ENCODE data around the gene NLGN1.
"Not testable (repeated sequence)": the region's sequence is repeated elsewhere in the genome, so short reads cannot be mapped to it uniquely, and the experiment has no call there.

Gene NLGN1

GRCh38 chr3:173429076-173429475 is 31.5 kb downstream of the NLGN1 start:
- no peak for DNase-seq (ENCODE audit: low spot score)
- no peak for FAIRE-seq

GRCh38 chr3:173429527-173429926 is 32.0 kb downstream of the NLGN1 start:
- FAIRE-seq: no peak
- DNase-seq (ENCODE audit: low spot score): no peak

- FAIRE-seq (no peak), DNase-seq (ENCODE audit: low spot score) (no peak)
Observed at GRCh38 chr3:173430576-173430975, 33.0 kb downstream of the NLGN1 start.

DNA sequence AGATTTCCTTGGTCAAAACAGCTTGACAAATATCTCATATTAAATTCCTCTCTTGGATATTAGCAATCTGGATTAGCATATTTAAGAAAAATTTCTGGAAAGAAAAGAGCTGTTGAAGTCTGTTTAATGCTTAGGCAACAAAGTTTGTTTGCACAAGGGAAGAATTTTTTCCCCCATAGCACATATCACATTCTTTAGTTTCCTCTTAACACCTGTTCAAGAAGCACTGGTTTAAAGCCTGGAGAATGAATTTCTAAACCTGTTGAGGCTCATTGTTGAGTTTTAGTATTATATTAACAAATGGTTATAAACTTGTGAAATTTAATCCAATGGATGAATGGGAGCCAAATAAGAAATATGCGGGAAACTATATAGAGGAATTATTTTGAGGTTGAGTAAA is 41.5 kb downstream of the NLGN1 start:
- FAIRE-seq (no peak), DNase-seq (ENCODE audit: low spot score) (no peak)

DNA sequence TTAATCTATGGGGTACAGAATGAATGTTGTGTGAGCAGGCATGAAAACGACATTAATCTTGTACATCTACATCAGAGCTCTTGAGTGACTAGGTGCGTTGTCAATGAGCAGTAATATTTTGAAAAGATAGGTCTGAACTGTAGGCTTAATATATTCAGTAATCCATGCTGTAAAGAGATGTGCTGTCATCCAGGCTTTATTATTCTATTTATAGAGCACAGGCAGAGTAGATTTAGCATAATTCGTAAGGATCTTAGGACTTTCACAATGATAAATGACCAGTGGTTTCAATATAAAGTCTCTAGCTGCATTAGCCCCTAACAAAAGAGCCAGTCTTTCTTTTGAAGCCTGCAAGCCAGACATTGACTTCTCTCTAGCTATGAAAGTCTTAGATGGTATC is 43.0 kb downstream of the NLGN1 start:
- DNase-seq (ENCODE audit: low spot score): no peak
- no peak for FAIRE-seq

GRCh38 chr3:173451561-173451960 is 54.0 kb downstream of the NLGN1 start:
- FAIRE-seq; DNase-seq (ENCODE audit: low spot score): not testable (repeated sequence)

DNA sequence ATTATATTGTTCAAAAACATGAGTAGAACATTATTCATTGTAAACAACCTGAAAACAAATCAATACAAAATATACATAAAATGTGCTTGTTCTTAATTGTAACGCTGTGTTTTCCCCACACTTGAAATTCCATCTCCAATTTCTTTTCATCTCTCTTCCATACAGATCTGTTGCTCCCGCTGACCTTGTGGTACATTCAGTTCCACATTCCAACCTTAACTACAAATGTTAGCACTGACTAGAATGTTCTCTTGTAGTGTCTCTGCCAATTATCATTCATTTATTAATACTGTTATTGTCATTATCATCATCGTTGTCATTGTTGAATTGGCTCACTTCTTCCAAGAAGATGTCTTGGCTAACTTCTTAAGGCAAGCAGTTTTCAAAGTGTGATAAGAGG is 65.7 kb downstream of the NLGN1 start:
- no peak for DNase-seq (ENCODE audit: low spot score)
- no peak for FAIRE-seq

GRCh38 chr3:173465112-173465511 is 67.6 kb downstream of the NLGN1 start:
- FAIRE-seq (no peak), DNase-seq (ENCODE audit: low spot score) (peak; percentile 13)

DNA sequence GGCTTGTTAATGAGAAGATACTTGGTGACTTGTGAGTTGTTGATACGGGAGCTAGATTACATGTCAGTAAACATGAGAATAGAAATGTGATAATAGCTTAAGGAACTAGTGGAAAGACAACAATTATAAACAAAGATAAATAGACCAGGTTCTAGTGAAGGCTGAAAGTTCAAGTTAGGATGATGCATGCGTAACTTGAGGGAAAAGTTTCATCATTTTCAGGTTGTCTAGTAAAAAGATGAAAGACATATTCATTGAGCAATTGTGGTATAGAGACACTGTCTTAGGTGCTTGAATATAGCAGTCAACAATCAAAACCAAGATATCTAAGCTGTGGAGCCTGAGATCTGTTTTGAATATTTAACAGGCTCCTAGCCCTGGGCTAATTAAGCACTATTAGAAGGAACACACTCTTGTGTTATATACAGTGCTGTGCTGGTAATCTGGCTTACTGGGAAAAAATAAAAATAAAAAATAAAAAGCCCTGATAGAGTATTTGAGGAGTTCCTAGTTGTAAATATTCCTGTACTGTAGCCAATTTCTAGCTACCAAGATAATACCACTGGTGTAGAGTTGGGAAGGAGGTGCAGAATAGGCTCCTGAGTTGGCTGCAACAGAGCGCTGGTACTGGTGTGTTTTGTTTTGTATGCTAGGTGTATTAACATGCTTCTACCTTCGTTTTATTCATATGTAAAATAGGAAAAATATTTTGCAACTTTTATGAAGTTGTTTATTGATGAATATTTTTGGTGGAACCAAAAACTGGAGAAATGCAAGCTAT is 68.5 kb downstream of the NLGN1 start:
- no peak for FAIRE-seq
- DNase-seq (ENCODE audit: low spot score): no peak

DNA sequence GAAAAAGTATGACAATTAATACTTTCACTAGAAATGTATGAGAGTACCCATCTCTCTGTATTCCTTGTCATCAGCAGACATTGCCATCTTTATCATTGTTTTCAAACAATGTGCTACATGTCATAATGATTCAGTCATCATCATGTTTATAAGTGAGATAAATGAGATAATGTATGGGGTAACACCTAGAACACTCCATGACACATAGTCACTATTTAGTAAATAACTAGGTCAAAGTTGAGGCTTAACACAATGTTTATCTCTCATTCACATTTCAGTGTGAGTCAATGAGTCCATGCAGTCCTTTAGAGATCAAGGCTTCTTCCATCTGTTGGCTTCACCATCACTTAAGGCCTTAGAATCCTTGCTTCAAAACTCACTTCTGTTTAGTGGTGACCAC is 70.0 kb downstream of the NLGN1 start:
- no peak for DNase-seq (ENCODE audit: low spot score)
- no peak for FAIRE-seq

DNA sequence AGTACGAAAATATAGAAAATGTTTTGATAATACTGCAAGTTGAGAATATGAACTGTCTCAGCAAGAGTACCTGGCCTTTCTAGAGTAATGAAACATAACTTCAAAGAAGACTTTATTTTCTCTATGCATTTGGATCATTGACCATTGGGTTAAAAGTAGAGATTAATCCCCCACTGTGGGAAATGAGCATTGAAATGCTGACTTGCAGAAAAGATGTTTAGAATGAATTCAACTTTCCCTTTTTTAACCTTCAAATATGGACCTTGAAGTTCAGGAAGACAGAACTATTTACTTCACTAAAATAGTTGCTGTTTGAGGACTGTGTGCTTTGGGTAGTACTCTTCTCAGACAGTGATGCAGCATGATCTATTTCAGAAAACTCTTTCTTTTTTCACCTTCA is 75.7 kb downstream of the NLGN1 start:
- DNase-seq (ENCODE audit: low spot score) (no peak), FAIRE-seq (no peak)

- DNase-seq (ENCODE audit: low spot score) (no peak), FAIRE-seq (no peak)
Observed at GRCh38 chr3:173479301-173479700, 81.8 kb downstream of the NLGN1 start.

DNA sequence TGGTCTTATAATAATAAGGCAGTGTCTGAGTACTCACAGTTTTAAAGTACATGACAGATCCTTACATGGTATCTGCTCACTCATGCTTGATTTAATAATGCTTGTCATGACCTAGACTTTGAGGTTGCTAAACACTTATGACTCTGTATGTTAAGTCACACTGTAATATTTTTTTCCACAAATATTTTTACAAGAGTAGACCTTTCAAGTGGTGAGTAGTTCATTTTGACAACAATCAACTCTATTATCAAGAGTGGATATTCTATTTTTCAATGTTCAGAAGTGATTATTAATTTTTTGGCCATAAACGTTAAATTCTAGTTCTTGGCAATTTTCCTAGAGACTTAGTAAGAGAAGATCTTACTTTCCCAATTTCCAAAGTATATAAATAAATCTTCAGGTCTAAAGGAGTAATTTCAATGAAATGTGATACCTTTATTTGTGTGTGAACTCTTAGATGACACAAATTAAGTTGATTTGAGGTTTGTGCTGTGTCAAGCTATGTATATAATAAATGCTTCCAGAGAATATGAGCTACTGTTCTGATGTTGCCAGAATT is 104.5 kb downstream of the NLGN1 start:
- no peak for DNase-seq (ENCODE audit: low spot score)
- no peak for FAIRE-seq

- DNase-seq (ENCODE audit: low spot score) (no peak), FAIRE-seq (no peak)
Observed at GRCh38 chr3:173502983-173503568, 105.5 kb downstream of the NLGN1 start.

- no peak for FAIRE-seq
- no peak for DNase-seq (ENCODE audit: low spot score)
Observed at GRCh38 chr3:173510565-173510964, 113.0 kb downstream of the NLGN1 start.

DNA sequence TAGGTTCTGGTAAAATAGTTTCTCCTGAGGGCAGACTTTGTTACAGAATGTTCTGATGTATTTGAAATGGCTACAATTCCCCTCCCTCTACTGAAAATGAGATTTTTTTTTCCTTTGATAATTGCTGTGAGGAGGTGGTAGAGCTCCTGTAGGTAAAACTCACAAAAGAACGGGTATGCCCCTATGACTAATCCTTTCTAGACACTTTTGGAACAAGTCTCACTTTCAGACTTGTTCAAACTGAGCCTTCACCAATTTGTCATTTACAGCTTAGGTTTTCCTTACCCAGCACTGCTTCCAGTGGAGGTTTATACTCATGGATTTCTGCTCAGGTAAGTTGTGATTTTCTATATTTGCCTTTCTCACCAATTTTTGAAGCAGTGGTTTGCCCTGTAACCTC is 115.6 kb downstream of the NLGN1 start:
- no peak for FAIRE-seq

DNA sequence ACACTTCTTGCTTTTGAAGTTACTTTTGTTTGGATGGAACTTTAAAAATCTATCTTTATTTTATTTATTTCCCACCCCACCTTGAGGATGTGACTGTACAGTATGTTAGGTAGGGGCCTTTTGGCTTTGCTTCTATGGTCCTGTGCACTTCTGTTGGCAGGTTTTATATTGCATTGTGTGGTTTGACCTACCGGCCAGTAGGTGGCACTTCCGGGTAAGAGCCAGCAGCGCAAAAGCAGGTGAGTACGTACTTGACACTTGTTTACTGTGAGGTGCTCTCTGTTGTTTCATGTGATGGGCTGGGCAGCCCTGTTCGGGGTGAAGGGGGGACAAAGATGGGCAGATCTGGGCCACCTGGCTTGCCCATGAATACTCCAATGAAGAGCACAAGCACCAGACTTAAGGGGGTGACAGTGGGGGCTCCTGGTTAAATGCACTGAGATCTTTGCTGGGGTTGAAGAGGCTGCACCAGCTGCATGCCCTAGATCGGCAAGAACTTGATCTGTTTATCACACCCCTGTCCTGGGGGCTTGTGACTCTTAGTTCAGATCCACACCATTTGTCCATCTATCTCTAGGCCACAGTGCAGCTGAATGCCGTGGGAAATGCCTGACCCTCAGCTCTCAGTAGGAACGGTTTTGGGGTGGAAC is 131.6 kb downstream of the NLGN1 start:
- DNase-seq (ENCODE audit: low spot score) (peak; percentile 4), FAIRE-seq (no peak)

More for the DNA sequence above, 115.6 kb downstream of the NLGN1 start:
- DNase-seq (ENCODE audit: low spot score): no peak

DNA sequence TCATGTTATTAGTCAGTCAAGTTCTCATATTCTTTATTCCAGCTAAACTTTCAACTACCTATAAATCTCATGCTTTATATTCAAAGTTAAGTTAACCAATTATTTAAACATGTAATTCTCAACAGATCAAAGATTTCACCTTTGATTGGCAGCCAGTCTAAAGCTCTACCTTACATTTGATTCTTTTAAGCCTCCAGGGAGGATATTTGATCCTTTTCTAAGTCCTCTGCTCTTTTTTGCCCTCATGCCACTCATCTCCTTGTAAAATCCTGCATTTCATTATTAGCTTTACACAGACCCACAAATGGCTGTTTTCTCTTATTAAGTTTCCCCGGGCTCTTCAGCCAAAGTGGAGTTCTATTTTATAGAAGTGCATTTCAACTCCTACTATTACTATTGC is 134.1 kb downstream of the NLGN1 start:
- DNase-seq (ENCODE audit: low spot score): no peak
- no peak for FAIRE-seq

DNA sequence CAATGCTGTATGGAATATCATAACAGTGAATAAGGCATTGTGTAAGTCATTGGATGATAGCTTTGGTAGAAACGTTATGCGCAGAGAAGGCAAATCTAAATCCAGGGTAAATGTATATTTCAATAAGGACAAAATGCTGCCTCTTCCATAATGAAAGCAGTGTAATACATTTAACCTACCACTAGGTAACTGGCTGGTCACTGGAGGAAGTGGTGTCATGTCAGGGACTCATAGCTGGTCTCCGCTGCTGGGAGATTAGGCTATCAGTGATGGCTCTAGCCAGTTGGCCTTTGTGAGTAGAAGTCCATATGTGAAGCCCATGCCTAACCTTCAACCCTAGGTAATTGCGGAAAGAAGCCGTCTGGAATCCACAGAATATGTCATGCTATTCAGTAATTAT is 140.9 kb downstream of the NLGN1 start:
- no peak for DNase-seq (ENCODE audit: low spot score)
- FAIRE-seq: no peak

DNA sequence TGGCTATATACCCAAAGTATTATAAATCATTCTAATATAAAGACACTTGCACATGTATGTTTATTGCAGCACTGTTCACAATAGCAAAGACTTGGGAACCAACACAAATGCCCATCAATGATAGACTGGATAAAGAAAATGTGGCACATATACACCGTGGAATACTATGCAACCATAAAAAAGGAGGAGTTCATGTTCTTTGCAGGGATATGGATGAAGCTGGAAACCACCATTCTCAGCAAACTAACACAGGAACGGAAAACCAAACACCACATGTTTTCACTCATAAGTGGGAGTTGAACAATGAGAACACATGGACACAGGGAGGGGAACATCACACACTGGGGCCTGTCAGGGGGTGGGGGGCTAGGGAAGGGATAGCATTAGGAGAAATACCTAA is 148.0 kb downstream of the NLGN1 start:
- FAIRE-seq; DNase-seq (ENCODE audit: low spot score): not testable (repeated sequence)

- DNase-seq (ENCODE audit: low spot score) (no peak), FAIRE-seq (no peak)
Observed at GRCh38 chr3:173547070-173547469, 149.5 kb downstream of the NLGN1 start.

- DNase-seq (ENCODE audit: low spot score) (no peak), FAIRE-seq (no peak)
Observed at GRCh38 chr3:173548261-173548660, 150.7 kb downstream of the NLGN1 start.
